Keratinocyte (primary cell): ENCODE results near the gene ZNF581. TPM values are rescaled to one million over a fixed set of nuclear protein-coding genes. Genes with fewer than 3 reads are reported as not detected.

Experiments used
- DNase-seq: peaks from one replicate; pipeline ENCODE4 v3.0.0-alpha.2; 2011; ENCODE audit warnings: low read depth, missing footprints, low spot score
- FAIRE-seq: peaks from 2 replicates; lab custom pipeline; 2011; peaks lifted over from hg19 to GRCh38; lab: Jason Lieb, UNC
- H2AFZ ChIP-seq: 2 replicates; pipeline ENCODE4 v1.6.0; 2012; ENCODE audit warnings: low read length, control low read depth, inconsistent platforms; ENCODE audit not compliant: control insufficient read depth
- H3K27ac ChIP-seq: 2 replicates; pipeline ENCODE4 v1.5.1; 2011; ENCODE audit warnings: low read length; ENCODE audit not compliant: control insufficient read depth, insufficient read depth
- H3K27me3 ChIP-seq: 3 replicates; pipeline ENCODE4 v1.6.0; 2011; ENCODE audit warnings: low read length; ENCODE audit not compliant: control insufficient read depth, insufficient read depth; ENCODE audit errors: extremely low read depth
- H3K36me3 ChIP-seq, 2 experiments: 2 replicates in 1 of 2; 3 replicates in 1 of 2; pipeline ENCODE4 v1.5.1; 2011; ENCODE audit warnings: low read length in 2 of 2, mild to moderate bottlenecking in 1 of 2; ENCODE audit not compliant: control insufficient read depth in 2 of 2, insufficient read depth in 2 of 2; ENCODE audit errors: extremely low read depth in 1 of 2
- H3K4me1 ChIP-seq: 3 replicates; pipeline ENCODE4 v1.5.1; 2011; ENCODE audit warnings: low read length; ENCODE audit not compliant: control insufficient read depth, insufficient read depth; ENCODE audit errors: extremely low read depth
- H3K4me2 ChIP-seq: 3 replicates; pipeline ENCODE4 v1.6.0; 2011; ENCODE audit warnings: low read depth, low read length; ENCODE audit not compliant: control insufficient read depth, insufficient read depth; ENCODE audit errors: extremely low read depth
- H3K4me3 ChIP-seq, 3 experiments: fragments of 200-600 bp in 1 of 3; sonication (generic) in 1 of 3; 2 replicates in 2 of 3; 3 replicates in 1 of 3; pipeline ENCODE4 v1.5.1; 2011 to 2016; ENCODE audit warnings: low read length in 3 of 3, mild to moderate bottlenecking in 3 of 3, control low read depth in 2 of 3, inconsistent platforms in 1 of 3, low read depth in 1 of 3, mixed read lengths in 1 of 3, mixed run types in 1 of 3, moderate library complexity in 1 of 3; ENCODE audit not compliant: control insufficient read depth in 2 of 3, insufficient read depth in 2 of 3; ENCODE audit errors: extremely low read depth in 1 of 3
- H3K79me2 ChIP-seq: 2 replicates; pipeline ENCODE4 v1.6.0; 2012; ENCODE audit warnings: low read length; ENCODE audit not compliant: control insufficient read depth, insufficient read depth
- H3K9ac ChIP-seq: 3 replicates; pipeline ENCODE4 v1.6.0; 2011; ENCODE audit warnings: low read length; ENCODE audit not compliant: control insufficient read depth, insufficient read depth; ENCODE audit errors: extremely low read depth
- H3K9me1 ChIP-seq: 3 replicates; pipeline ENCODE4 v1.6.0; 2011; ENCODE audit warnings: low read length; ENCODE audit not compliant: control insufficient read depth, insufficient read depth; ENCODE audit errors: extremely low read depth
- H3K9me3 ChIP-seq: 2 replicates; pipeline ENCODE4 v1.5.1; 2012; ENCODE audit warnings: low read depth, low read length; ENCODE audit not compliant: control insufficient read depth
- H4K20me1 ChIP-seq: 3 replicates; pipeline ENCODE4 v1.6.0; 2011; ENCODE audit warnings: low read length; ENCODE audit not compliant: control insufficient read depth, insufficient read depth; ENCODE audit errors: extremely low read depth
- EZH2 ChIP-seq: IDR thresholded peaks from one replicate; pipeline ENCODE4 v1.6.1; 2012; ENCODE audit warnings: inconsistent platforms, mild to moderate bottlenecking, low read length, moderate library complexity
- dilution Hi-C: fragments of 300-500 bp; cut with MboI; formaldehyde crosslinking; loops from one replicate; pipeline ENCODE4 v1.7.0; 2020; ENCODE audit warnings: low sequenced_read_pairs; ENCODE audit not compliant: extremely low pct_ligation_motif_present
- polyA plus RNA-seq, 5 experiments: library from polyadenylated mRNA; depleted of rRNA in 3 of 5; stranded (reverse) in 3 of 5; stranded (forward) in 1 of 5; unstranded in 1 of 5; fragments of >200 nt; gene quantifications; 1 replicate in 1 of 5; 2 replicates in 3 of 5; 3 replicates in 1 of 5; pipeline versions ENCODE4 v1.2.1 to v1.2.3, GENCODE V29; 2011 to 2012; ENCODE audit warnings: missing spikeins in 2 of 5, low read depth in 1 of 5, low replicate concordance in 1 of 5
- TF ChIP-seq, protein P1 (sequence below), 3 experiments: IDR thresholded peaks in 1 of 3; conservative IDR thresholded peaks in 1 of 3; optimal IDR thresholded peaks in 1 of 3; 2 replicates in 2 of 3; 3 replicates in 1 of 3; pipeline versions ENCODE3 to v1.5.1; 2011; ENCODE audit warnings: low read length in 3 of 3, mild to moderate bottlenecking in 3 of 3, moderate library complexity in 2 of 3, control low read depth in 1 of 3, inconsistent platforms in 1 of 3; ENCODE audit not compliant: insufficient read depth in 2 of 3; ENCODE audit errors: extremely low read depth in 1 of 3

The ZNF581 gene
- polyA plus RNA-seq, 1 donor (not counting 4 experiments of a cell fraction or from before 2014, with no cell fraction given), result 14.8 TPM

DNA sequence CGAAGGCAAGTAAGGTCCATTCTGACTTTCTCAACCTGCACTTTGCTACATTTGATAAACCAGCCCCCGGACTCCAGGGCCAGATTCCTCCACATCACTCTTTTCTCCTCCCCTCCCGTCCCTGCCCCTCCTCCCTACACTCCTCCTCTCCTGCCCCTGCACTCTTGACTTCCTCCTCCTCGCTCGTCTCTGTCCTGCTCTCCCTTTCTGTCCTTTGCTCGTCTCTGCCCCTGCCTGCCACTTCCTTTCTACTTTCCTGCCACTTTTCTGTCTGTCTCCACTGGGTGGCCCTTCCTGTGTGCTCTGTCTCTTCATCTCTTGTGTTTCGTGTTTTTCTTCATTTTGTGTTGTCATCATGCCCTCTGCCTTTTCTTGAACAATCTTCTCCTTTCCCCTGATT is 18.4 kb downstream of the ZNF581 start:
- dilution Hi-C loops, result no loop called here
- Histone ChIP-seq H3K9ac (no peak overlapping the region), H3K4me3 (no peak overlapping the region), H3K9me3 (no peaks in the 10 kb centered on the region), H4K20me1 (peaks cover 44% of the 10 kb centered on the region), H3K27me3 (no peaks in the 10 kb centered on the region), H3K4me2 (no peak overlapping the region), H3K4me1 (peaks cover 12% of the 10 kb centered on the region), H3K79me2 (peaks cover 93% of the 10 kb centered on the region), H3K9me1 (no peaks in the 10 kb centered on the region), H3K27ac (no peak overlapping the region), H3K36me3 (peaks cover 56 to 59% of the 10 kb centered on the region in 2 experiments), H2AFZ (no peak overlapping the region)
- FAIRE-seq, result no peak
- TF ChIP-seq, protein P1, sequence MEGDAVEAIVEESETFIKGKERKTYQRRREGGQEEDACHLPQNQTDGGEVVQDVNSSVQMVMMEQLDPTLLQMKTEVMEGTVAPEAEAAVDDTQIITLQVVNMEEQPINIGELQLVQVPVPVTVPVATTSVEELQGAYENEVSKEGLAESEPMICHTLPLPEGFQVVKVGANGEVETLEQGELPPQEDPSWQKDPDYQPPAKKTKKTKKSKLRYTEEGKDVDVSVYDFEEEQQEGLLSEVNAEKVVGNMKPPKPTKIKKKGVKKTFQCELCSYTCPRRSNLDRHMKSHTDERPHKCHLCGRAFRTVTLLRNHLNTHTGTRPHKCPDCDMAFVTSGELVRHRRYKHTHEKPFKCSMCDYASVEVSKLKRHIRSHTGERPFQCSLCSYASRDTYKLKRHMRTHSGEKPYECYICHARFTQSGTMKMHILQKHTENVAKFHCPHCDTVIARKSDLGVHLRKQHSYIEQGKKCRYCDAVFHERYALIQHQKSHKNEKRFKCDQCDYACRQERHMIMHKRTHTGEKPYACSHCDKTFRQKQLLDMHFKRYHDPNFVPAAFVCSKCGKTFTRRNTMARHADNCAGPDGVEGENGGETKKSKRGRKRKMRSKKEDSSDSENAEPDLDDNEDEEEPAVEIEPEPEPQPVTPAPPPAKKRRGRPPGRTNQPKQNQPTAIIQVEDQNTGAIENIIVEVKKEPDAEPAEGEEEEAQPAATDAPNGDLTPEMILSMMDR (optimal IDR thresholded peaks at IDR 0.05 in 1 of 3, IDR thresholded peaks at IDR 0.05 in 1 of 3, conservative IDR thresholded peaks at IDR 0.05 in 1 of 3; ENCODE audit: extremely low read depth in 1 of 3, insufficient read depth in 2 of 3, low read length in 3 of 3), result no peak
- TF ChIP-seq EZH2, result no peak
- DNase-seq, result no peak

- Histone ChIP-seq H3K27ac (no peak overlapping the region), H4K20me1 (peaks cover 37% of the 10 kb centered on the region), H3K4me3 (no peak overlapping the region), H3K9me3 (no peaks in the 10 kb centered on the region), H3K36me3 (peaks cover 63 to 70% of the 10 kb centered on the region in 2 experiments), H2AFZ (no peak overlapping the region), H3K4me1 (peaks cover 9% of the 10 kb centered on the region), H3K27me3 (no peaks in the 10 kb centered on the region), H3K9ac (no peak overlapping the region), H3K79me2 (peaks cover 93% of the 10 kb centered on the region), H3K9me1 (peaks cover 2% of the 10 kb centered on the region), H3K4me2 (no peak overlapping the region)
- TF ChIP-seq EZH2, result no peak
- TF ChIP-seq, protein P1 (optimal IDR thresholded peaks at IDR 0.05 in 1 of 3, IDR thresholded peaks at IDR 0.05 in 1 of 3, conservative IDR thresholded peaks at IDR 0.05 in 1 of 3; ENCODE audit: extremely low read depth in 1 of 3, insufficient read depth in 2 of 3, low read length in 3 of 3), result no peak
- dilution Hi-C loops, result no loop called here
- no peak for FAIRE-seq
- DNase-seq, result no peak
Measured at GRCh38 chr19:55663846-55664536, 20.5 kb downstream of the ZNF581 start.
